Measurements from ENCODE around the gene KCTD7. TPM values are rescaled to one million over a fixed set of nuclear protein-coding genes. Genes with fewer than 3 reads are reported as not detected.

KCTD7 gene
- total RNA-seq, 1 experiment from 2014 or later = 5.5 TPM

- no peak overlapping the region for H3K9ac ChIP-seq (ENCODE audit: low read length)
- intact Hi-C loops (cut with micrococcal nuclease) = no loop called here
- H3K9me3 ChIP-seq (ENCODE audit: low read length) = no peaks in the 10 kb centered on the region
- TF ChIP-seq EZH2 (IDR thresholded peaks at IDR 0.05; ENCODE audit: low read length, unreplicated experiment) = no peak
- no peak for TF ChIP-seq EZH2phosphoT487 (IDR thresholded peaks at IDR 0.05; ENCODE audit: borderline replicate concordance, low read length)
- TF ChIP-seq, protein P1, sequence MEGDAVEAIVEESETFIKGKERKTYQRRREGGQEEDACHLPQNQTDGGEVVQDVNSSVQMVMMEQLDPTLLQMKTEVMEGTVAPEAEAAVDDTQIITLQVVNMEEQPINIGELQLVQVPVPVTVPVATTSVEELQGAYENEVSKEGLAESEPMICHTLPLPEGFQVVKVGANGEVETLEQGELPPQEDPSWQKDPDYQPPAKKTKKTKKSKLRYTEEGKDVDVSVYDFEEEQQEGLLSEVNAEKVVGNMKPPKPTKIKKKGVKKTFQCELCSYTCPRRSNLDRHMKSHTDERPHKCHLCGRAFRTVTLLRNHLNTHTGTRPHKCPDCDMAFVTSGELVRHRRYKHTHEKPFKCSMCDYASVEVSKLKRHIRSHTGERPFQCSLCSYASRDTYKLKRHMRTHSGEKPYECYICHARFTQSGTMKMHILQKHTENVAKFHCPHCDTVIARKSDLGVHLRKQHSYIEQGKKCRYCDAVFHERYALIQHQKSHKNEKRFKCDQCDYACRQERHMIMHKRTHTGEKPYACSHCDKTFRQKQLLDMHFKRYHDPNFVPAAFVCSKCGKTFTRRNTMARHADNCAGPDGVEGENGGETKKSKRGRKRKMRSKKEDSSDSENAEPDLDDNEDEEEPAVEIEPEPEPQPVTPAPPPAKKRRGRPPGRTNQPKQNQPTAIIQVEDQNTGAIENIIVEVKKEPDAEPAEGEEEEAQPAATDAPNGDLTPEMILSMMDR (conservative IDR thresholded peaks at IDR 0.05; ENCODE audit: low read depth, low read length) = no peak
- CTCF ChIA-PET = no interaction called here
- H3K79me2 ChIP-seq (ENCODE audit: low read length) = peaks cover 5% of the 10 kb centered on the region; the same call in 1 of the 2 replicates
- H3F3A ChIP-seq (ENCODE audit: low read length, unreplicated experiment) = no peaks in the 10 kb centered on the region
- DNase-seq (no peak), ATAC-seq (no peak)
- H2AFZ ChIP-seq (ENCODE audit: low read length) = no peak overlapping the region
- no peak overlapping the region for H3K27ac ChIP-seq (ENCODE audit: low read length)
- H3K4me3 ChIP-seq (ENCODE audit: low read length) = no peak overlapping the region
- no peaks in the 10 kb centered on the region for H3K36me3 ChIP-seq (ENCODE audit: low read depth, low read length)
- POLR2A ChIA-PET (ENCODE audit: unreplicated experiment) = no interaction called here
- BruUV-seq (replicated peaks) = no TSS peak
- H3K4me2 ChIP-seq (ENCODE audit: low read length) = no peak overlapping the region
- H3K27me3 ChIP-seq (ENCODE audit: low read length) = no peaks in the 10 kb centered on the region
- no peaks in the 10 kb centered on the region for H3K4me1 ChIP-seq (ENCODE audit: insufficient read depth, low read length)
- no peaks in the 10 kb centered on the region for H3K9me2 ChIP-seq (replicated peaks; ENCODE audit: low read length)
- H4K20me1 ChIP-seq (ENCODE audit: low read length) = no peaks in the 10 kb centered on the region
Measured at GRCh38 chr7:66666313-66666952, 37.8 kb downstream of the KCTD7 start.

DNA sequence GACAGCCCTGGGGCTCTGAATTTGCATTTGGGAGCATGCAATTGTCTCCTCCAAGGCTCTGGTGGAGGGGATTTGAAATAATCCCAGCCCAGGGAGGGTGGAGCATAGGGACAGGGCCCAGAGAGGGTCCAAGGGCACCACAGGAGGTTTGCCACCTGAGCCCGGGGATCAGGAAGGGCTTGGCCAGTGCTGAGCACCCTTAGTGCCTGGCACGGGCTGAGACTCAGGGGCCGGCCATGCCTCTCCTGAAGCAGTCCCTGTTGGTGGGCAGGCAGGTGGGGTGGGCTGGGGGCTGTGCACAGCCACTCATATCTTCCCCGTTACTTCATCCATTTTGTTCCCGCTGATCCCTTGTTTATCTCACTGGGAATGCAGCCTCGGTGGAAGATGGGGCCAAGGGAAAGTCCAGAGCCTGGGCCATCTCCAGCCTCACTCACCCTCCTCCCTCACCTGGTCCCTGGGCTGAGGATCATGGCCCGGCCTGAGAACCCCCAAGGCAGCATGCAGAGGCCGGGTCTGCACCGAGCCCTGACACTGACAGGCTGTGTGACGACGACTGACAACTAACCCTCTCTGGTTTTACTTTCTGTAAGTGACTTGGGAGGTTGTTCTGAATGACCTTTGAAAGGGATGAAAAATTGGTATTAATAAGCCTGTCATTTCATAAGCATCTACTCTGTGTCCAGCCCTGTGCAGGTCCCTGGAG lies 38.5 kb downstream of the KCTD7 start:
- no peaks in the 10 kb centered on the region for H3K27me3 ChIP-seq (ENCODE audit: low read length)
- ChIA-PET CTCF (no interaction called here), POLR2A (ENCODE audit: unreplicated experiment) (no interaction called here)
- H2AFZ ChIP-seq (ENCODE audit: low read length) = no peak overlapping the region
- H3K4me3 ChIP-seq (ENCODE audit: low read length) = no peak overlapping the region
- H3K9me3 ChIP-seq (ENCODE audit: low read length) = no peaks in the 10 kb centered on the region
- no peak overlapping the region for H3K27ac ChIP-seq (ENCODE audit: low read length)
- BruUV-seq (replicated peaks) = no TSS peak
- ATAC-seq (no peak), DNase-seq (no peak)
- intact Hi-C loops (cut with micrococcal nuclease) = no loop called here
- no peaks in the 10 kb centered on the region for H3K36me3 ChIP-seq (ENCODE audit: low read depth, low read length)
- H3K79me2 ChIP-seq (ENCODE audit: low read length) = peaks cover 5% of the 10 kb centered on the region; the same call in 1 of the 2 replicates
- H4K20me1 ChIP-seq (ENCODE audit: low read length) = no peaks in the 10 kb centered on the region
- no peak overlapping the region for H3K4me2 ChIP-seq (ENCODE audit: low read length)
- H3F3A ChIP-seq (ENCODE audit: low read length, unreplicated experiment) = no peaks in the 10 kb centered on the region
- no peaks in the 10 kb centered on the region for H3K9me2 ChIP-seq (replicated peaks; ENCODE audit: low read length)
- H3K9ac ChIP-seq (ENCODE audit: low read length) = no peak overlapping the region
- H3K4me1 ChIP-seq (ENCODE audit: insufficient read depth, low read length) = no peaks in the 10 kb centered on the region
- TF ChIP-seq EZH2phosphoT487 (IDR thresholded peaks at IDR 0.05; ENCODE audit: borderline replicate concordance, low read length) (no peak), EZH2 (IDR thresholded peaks at IDR 0.05; ENCODE audit: low read length, unreplicated experiment) (no peak)
- TF ChIP-seq, protein P1 (conservative IDR thresholded peaks at IDR 0.05; ENCODE audit: low read depth, low read length) = no peak

DNA sequence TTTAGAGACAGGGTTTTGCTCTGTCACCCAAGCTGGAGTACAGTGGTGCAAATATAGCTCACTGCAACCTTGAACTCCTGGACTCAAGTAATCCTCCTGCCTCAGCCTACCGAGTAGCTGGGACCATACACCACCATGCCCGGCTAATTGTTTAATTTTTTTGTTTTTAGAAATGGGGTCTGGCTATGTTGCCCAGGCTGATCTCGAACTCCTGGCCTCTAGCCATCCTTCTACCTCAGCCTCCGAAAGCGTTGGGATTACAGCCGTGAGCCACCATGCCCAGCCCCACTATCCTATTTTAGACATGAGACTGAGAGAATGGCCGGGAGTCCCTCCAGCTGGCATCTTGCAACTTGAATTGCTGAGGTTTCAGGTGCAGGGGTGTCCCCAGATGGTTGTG lies 39.4 kb downstream of the KCTD7 start:
- no peaks in the 10 kb centered on the region for H3F3A ChIP-seq (ENCODE audit: low read length, unreplicated experiment)
- H3K9me2 ChIP-seq (replicated peaks; ENCODE audit: low read length) = no peaks in the 10 kb centered on the region
- CTCF ChIA-PET = no interaction called here
- no peaks in the 10 kb centered on the region for H3K79me2 ChIP-seq (ENCODE audit: low read length)
- H3K9ac ChIP-seq (ENCODE audit: low read length) = no peak overlapping the region
- H3K4me3 ChIP-seq (ENCODE audit: low read length) = no peak overlapping the region
- no peaks in the 10 kb centered on the region for H4K20me1 ChIP-seq (ENCODE audit: low read length)
- intact Hi-C loops (cut with micrococcal nuclease) = no loop called here
- no peak overlapping the region for H2AFZ ChIP-seq (ENCODE audit: low read length)
- H3K27ac ChIP-seq (ENCODE audit: low read length) = no peak overlapping the region
- DNase-seq (no peak), ATAC-seq (no peak)
- H3K27me3 ChIP-seq (ENCODE audit: low read length) = no peaks in the 10 kb centered on the region
- POLR2A ChIA-PET (ENCODE audit: unreplicated experiment) = interaction anchor here (0.6 kb wide), 1 partner anchor 10 kb away, joined by 3 read pairs; no protein-coding TSS in a partner anchor
- no TSS peak for BruUV-seq (replicated peaks)
- no peaks in the 10 kb centered on the region for H3K9me3 ChIP-seq (ENCODE audit: low read length)
- H3K36me3 ChIP-seq (ENCODE audit: low read depth, low read length) = no peaks in the 10 kb centered on the region
- peaks cover under 1% of the 10 kb centered on the region; the same call in 1 of the 2 replicates for H3K4me1 ChIP-seq (ENCODE audit: insufficient read depth, low read length)
- H3K4me2 ChIP-seq (ENCODE audit: low read length) = no peak overlapping the region
- no peak for TF ChIP-seq EZH2 (IDR thresholded peaks at IDR 0.05; ENCODE audit: low read length, unreplicated experiment)
- TF ChIP-seq, protein P1 (conservative IDR thresholded peaks at IDR 0.05; ENCODE audit: low read depth, low read length) = no peak
- TF ChIP-seq EZH2phosphoT487 (IDR thresholded peaks at IDR 0.05; ENCODE audit: borderline replicate concordance, low read length) = no peak
